CD4-positive, alpha-beta T cell treated with Interleukin-12 subunit alpha and Interleukin-12 subunit beta, for 1 hour (primary cell): ENCODE data around the gene CHORDC1.
A peak's percentile ranks its signal among the peaks of the same experiment; 100 is the strongest.

ENCODE experiments used
- DNase-seq: peaks from one replicate; pipeline ENCODE4 v3.0.0-alpha.2; 2020

Gene CHORDC1

DNA sequence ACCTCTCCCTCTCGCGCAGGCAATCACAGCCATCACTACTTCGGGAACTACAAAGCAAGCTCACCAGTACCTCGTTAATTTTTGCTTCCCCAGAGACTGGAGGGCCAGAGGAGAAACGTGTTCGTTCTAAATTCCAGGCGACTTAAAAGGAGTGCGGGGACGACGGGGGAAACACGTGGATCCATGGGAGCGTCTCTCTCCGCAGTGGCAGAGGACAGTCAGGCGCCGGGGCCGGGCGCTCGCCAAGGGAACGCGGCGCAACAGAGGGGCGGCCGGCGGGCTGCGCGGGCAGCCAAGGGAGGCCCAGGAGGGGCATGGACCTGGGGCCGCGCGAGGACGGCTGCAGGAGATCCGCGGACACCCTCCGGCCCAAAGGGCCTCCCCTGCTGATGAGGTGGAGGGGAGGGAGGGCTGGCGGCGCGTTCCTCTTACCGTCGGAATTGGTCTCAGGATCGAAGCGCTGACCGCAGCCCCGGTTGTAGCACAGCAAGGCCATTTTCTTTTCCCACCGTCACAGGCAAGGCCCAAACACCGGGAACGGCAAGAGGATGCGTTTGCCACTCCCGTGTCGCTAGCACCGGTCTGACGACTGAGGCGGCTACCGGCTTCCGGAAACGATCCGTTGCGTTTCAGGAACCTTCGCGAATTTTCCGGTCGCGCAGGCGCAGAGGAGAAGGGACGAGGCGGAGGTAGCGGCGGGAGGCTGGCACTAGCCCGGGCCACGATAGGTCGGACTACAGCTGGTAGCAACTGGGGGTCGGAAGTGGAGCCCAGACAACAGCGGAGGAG lies at the start of gene CHORDC1:
CHORDC1 (minus strand) TSS at position 591 of the 789 bp plus-strand sequence; CDS start at position 496, 95 bp downstream.
- DNase-seq = peak; percentile 95

DNA sequence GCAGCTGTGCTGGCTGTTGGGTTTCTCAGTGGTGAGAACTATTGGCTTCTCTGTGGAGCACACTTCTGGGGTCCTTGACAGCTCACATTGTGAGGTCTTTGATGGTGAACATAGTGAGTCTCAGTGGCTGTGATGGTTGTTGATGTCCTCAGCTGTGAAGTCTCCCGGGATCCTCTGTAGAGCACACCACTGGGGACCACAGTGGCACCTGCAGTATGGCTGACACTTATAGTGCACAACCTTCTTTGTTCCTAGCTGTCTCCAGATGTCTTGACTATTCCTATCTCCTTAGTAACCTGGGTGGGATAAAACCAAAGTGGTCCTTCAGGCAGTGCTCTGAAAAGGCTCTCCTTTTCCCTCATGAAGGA lies 34.3 kb upstream of the CHORDC1 start:
- no peak for DNase-seq

DNA sequence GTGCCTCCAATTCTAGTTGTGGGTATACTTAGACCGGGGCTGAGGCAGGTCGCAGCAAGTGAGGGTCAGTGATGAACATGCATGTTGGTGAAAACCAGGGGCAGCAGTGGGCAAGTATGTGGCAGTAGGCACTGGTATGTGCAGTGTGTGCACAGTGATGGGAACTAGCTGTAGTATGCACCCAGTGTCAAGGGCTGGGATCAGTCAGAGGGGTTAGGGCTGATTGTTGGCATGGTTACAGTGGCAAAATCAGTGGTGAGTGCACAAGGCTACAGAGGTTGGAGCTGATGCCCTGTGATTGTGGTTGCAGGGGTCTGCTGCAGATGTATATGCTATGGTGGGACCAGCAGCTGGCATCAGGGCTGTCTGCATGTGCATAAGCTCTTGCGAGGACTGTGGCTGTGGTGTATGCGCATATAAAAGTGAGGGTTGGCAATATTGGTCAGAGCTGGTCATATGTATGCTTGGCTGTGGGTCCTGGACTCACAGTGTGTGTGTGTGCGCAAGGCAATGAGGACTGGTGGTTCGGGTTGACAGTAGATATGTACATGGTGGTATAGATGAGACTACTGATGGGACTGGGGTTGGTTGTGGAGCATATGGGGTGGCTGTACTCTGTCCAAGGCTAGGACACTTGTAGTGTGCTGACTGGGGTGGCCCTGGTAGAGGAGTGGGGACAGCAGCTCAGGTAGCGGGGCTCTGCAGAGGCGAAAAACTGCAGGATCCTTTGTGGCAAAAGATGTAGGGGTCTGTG lies 33.7 kb upstream of the CHORDC1 start:
- DNase-seq = no peak

DNA sequence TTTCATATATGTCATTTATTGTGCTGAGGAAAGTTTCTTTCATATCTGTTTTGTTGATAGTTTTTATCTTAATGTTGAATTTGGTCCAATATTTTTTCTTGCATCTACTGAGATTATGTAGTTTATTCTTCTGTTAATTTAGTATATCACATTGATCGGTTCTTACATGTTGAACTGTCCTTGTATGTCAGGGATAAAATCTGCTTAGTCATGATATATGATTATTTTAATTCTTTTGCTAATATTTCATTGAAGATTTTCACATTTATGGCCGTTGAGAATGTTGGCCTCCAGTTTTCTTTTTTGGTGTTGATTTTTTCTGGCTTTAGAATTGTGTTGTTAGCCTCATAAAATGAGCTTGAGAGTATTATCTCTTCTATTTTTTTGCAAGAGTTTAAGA lies 31.2 kb upstream of the CHORDC1 start:
- DNase-seq = no peak

DNA sequence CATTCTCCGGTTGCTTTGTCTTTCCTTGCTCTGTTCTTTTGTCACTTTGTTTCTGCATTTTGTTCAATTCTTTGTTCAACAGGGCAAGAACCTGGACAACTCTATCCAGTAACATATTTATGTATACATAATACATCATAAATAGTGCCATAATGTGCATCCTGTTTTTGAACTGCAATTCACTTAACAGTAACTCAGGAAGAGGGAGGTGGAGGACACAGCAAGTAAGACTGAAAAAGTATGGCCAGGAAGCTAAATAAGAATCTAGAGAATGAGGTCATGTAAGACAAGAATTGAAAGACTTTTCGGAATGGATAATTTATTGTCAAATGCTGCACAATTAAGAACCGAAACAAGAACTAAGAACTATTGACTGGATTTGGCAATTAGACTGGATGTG lies 29.2 kb upstream of the CHORDC1 start:
- DNase-seq = no peak

DNA sequence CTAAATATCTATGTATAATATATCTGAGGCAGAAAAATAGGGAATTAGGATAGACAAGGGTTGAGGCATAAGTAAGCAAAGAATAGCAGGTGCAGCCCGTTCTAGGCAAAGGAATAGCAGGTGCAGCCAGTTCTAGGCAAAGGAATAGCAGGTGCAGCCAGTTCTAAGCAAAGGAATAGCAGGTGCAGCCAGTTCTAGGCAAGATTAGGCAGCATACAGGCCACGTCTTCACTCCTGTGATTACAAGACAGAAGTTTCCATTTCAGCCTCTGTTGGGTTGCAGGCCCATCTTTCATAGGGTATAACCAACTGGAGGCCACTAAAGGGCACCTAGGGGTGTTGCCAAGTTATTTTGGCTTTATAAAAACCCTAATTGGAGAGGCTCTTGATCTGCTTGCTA lies 28.8 kb upstream of the CHORDC1 start:
- DNase-seq = no peak

DNA sequence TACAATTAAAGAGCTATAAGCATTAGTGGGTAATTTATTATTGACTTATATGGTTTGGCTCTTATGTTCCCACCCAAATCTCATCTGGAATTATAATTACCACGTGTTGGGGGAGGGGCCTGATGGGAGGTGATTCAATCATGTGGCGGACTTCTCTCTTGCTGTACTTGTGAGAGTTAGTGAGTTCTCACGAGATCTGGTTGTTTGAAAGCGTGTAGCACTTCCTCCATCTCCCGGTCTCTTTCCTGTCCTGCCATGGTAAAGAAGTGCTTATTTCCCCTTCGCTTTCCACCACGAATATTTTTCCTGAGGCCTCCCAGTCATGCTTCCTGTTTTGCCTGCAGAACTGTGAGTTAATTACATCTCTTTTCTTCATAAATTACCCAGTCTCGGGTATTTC lies 28.1 kb upstream of the CHORDC1 start:
- peak; percentile 11 for DNase-seq

DNA sequence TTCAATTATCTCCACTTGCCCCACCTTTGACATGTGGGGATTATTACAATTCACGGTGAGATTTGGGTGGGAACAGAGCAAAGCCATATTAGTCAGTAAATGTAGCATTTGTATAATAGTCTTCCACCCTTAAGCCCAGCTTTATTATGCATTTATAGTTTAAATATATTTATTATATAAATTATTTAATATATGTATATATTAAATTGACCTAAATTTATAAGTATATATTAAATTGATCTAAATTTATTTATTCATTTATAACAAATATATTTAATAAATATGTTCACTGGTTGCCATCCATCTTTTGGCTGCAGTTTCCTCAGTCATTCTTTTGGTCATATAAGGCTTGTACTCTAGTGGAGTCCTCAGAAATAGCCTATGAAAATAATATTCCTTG lies 23.6 kb upstream of the CHORDC1 start:
- no peak for DNase-seq

DNA sequence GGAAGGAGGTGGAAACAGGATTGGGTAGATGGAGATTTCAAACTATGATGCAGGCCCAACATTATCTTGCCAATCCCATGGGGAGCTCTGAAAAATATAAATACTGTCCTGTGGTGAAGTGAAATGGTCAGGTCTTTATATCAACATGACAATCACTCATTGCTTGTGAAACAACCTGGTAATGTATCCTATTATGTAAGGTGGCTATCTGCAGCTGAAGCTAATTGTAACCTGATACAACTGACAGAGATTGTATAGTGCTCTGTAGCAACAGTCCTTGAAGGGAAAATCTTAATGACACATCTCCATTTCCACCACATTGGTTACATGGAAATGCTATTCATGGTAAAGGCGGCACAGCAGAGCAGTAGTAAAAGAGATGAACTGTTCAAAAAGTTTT lies 20.7 kb upstream of the CHORDC1 start:
- DNase-seq = no peak

DNA sequence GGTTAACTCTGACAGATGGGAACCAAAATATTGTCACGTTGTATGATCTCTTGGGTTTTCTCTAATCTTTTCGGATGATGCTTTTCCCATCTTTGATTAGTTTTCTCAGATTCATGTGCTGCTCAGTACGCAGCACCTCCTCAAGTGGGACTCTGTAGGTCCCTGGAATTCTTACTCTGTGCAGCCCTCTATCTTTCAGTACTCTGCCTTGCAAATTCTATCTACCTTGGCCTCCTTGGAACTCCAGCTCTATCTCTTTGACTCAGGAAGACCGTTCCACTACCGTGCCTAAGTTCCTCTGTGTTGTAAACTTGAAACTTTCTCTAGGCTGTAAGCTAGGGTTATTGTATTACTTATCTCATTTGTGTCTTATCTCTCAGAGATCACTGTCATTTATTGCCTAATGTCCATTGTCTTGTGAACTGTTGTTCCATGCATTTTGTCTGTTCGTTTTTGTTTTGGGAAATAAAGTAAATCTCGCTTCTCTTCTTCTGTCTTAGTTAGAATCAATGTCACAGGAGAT lies 20.1 kb upstream of the CHORDC1 start:
- DNase-seq = no peak

DNA sequence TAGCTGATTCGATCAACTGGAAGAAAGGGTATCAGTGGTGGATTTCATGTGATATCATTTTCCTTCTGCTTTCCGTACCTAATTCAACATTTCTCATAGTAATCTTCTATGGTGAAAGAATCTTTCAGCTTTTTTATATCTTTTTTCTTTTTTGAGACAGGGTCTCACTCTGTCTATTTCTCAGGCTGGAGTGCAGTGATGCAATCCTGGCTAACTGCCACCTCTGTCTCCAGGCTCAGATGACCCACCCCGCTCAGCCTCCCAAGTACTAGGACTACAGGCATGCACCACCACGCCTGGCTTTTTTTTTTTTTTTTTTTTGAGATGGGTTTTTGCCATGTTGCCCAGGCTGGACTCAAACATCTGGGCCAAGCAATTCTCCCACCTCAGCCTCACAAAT lies 18.6 kb upstream of the CHORDC1 start:
- no peak for DNase-seq

DNA sequence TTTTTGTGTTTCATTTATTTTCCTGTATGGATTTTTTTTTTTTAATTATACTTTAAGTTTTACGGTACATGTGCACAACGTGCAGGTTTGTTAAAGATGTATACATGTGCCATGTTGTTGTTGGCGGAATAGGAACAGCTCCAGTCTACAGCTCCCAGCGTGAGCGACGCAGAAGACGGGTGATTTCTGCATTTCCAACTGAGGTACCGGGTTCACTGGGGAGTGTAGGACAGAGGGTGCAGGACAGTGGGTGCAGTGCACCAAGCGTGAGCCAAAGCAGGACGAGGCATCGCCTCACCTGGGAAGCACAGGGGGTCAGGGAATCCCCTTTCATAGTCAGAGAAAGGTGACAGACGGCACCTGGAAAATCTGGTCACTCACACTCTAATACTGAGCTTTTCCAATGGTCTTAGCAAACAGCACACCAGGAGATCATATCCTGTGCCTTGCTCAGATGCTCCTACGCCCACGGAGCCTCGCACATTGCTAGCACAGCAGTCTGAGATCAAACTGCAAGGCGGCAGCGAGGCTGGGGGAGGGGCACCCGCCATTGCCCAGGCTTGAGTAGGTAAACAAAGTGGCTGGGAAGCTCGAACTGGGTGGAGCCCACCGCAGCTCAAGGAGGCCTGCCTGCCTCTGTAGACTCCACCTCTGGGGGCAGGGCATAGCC lies 17.3 kb upstream of the CHORDC1 start:
- DNase-seq = peak; percentile 27

DNA sequence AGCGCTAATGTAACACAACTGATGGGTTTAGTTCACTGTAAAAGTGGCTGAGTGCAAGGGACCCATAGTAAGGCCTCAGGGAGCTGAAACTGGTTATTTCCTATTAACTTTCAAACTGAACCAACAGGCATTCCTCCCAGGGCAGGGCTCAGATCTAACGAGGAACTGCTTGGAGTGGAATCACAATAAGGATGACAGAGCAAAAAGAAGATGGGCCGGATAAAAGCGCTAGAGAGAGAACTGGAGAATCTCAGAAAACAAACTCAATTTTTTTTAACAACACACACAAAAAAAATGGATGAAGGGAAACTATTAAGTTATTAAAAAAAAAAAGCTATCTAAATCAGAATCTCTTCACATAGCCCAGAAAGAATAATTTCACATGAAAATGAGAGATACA lies 14.2 kb upstream of the CHORDC1 start:
- DNase-seq = no peak

DNA sequence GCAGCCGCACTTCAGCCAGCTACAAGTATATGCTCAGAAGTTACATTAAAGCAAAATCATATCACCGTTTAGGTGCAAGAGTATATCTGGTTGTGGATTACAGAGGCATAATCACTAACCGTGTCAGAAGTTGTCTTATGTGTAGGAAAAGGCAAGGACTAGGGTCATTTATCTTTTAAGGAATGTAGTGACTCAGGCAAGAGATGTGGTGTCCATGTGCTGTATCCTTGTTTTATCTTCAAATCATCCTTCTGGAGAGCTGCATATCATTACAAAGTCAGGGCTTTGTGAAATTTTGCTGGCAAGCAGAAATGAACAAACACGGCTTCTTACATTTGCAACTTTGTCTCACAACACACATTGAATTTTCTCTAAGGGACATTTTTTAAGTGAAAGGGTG lies 12.7 kb upstream of the CHORDC1 start:
- DNase-seq = no peak

DNA sequence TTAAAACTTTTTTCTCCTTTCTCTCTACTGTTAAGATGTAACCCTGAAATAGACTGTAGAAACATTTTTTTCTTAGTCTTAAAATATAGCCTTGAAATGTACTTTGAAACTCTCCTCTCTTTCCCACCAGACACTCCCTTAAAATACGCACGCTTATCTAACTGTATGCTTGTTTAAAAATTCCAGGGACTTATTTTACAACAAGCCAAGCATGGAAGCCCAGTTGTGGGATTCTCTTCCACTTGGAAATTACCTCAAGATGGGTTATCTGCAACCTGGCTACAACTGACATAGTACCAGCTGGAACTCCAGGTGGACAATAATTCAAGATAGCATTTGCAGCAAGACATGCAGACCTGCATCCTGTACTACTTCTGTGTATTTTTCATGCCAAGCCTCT lies 12.1 kb upstream of the CHORDC1 start:
- no peak for DNase-seq

DNA sequence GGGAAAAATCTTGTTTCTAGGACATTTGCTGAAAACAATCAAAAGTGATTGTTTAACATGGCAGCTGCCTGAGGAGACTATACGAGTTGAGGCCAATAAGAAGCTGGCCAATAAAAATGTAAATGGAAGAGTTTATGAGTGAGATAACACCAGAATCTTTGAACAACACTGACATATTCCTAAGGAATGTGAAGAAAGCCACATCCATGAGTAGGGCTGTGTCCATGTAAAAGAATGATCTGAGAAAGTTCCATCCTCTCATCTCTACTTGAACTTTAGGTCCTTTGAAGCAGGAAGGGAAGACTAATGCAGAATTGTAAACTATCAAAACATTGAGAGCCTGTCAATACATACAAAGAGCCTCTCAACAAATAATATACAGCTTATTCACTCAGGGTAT lies 6.9 kb upstream of the CHORDC1 start:
- no peak for DNase-seq

DNA sequence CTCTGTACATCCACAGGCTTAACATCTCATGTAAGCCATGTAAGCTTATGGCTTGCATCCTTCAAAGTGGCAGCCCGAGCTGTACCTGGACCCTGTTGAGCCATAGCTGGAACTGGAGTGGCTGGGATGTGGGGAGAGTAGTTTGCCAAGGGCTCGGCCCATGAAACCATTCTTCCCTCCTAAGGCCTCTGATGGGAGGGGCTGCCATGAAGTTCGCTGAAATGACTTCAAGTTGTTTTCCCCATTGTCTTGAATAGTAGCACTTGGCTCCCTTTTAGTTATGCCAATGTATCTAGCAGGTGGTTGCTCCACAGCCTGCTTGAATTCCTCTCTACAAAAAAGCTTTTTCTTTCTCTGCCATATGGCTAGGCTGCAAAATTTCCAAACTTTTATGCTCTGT lies 5.2 kb upstream of the CHORDC1 start:
- DNase-seq = no peak

DNA sequence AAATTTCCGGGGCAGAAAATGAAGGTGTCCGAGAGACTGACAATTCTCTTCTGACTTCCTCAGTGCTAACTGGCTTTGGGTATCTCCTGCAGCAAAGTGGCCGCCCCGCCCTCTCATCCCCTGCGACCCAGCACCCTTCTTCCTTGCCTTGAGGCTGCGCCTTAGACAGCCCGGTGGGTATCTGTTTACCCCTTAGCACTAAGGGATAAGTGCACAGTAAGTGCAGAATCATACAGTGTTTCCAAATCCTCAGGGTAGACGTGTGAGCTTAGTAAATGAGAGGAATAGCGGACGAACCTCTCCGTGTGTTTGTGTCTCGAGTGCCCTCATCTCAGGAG lies 368 bp upstream of the CHORDC1 start:
- no peak for DNase-seq

DNA sequence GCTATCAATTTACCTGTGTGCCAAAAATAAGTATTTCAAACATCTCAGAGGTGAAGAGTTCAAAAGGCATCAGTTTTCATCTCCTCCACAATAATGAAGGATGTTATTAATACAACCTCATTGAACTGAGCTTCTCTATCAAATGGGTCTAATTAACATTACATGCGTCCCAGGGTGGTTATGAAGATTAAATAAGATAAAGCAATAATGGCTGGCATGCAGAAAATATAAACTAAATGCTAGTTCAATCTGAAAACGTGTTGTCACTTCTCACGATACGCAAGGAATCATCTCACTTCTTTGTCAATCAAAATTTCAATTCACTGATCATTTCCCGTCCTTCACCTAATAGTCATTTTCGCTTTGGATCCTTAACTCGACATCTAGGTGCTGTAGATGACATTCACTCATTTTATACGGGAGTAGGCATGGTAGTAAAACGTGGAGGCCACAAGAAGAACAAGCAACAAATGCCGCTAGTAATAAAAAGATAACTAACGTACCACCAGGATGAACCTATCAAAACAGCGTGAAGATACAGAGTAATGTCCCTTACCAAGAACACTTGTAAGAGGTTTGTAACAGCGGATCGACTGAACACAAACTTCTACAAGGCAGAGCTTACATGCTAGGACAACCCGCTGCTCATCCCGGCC lies 918 bp downstream of the CHORDC1 start:
- DNase-seq = no peak

DNA sequence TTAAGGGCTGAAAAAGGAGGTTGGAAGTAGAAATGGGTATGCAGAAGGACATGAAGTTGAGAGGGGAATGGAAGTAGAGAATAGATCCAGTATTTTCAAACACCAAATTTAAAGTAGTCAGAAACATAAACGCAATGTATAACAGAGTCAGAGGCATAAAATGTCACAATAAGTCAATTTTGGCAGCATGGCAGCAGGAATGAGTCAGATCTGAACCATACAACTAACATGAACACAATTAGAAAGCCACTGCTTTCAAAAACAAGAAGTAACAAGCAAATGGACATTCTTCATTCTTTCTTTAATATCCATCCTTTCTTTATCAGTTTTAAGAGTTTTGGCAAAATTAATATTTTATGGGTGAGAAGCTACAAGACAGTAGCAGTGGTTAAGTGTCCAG lies 2.5 kb downstream of the CHORDC1 start:
- no peak for DNase-seq

DNA sequence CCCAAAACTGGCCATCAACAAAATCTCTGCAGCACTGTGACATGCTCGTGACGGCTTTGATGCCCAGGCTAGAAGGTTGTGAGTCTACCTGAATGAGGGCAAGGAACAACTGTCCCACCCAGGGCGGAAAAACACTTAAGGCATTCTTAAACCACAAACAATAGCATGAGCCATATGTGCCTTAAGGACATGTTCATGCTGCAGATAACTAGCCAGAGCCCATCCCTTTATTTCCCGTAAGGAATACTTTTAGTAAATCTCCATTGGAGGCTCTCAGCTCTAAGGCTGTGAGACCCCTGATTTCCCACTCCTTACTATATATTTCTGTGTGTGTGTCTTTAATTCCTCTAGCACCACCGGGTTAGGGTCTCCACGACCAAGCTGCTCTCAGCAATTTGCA lies 3.4 kb downstream of the CHORDC1 start:
- no peak for DNase-seq

DNA sequence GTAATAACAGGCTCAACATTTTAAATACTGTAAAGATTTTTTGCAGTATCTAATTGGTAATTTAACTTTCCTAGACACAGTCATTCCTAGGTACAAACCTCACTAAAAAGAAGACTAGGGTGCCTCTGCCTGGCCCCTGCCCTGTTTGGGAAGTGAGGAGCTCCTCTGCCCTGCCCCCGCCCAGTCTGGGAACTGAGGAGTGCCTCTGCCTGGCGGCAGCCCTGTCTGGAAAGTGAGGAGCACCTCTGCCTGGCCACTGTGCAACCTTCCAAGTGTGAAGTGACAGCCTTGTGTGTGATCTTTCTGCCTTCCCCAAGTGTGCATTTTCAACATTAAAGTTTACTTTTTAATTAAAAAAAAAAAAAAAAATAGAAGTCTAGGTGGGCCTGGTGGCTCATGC lies 4.2 kb downstream of the CHORDC1 start:
- no peak for DNase-seq

DNA sequence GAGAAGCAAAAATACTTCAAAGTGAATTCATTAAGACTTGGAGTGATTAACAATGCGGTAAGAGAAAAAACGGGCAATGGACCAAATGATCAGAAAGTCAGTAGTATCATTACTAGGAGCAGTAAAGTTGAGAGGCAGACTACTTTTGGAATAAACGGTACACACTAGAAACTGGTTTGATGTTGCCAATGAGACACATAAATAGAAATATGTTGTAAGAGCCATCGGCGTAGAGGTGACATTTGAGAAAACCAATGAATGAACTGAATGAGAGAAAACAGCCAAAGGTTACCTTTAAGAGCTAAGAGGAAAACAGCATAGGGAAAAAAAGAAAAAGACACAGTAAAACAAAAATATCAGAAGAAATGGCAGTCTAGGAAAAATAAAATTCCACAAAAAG lies 6.2 kb downstream of the CHORDC1 start:
- DNase-seq = no peak
